DMS153 (cell line): Measurements from ENCODE around the gene PHOX2B.
"Not testable (repeated sequence)": the region's sequence is repeated elsewhere in the genome, so short reads cannot be mapped to it uniquely, and the experiment has no call there.

Experiments
- DNase-seq: peaks from one replicate; lab custom pipeline; 2025; lab: John Stamatoyannopoulos, UW

The PHOX2B gene

GRCh38 chr4:41711654-41712053 lies 36.9 kb downstream of the PHOX2B start:
- DNase-seq, result not testable (repeated sequence)

- DNase-seq, result peak; percentile 86
These were observed 38.6 kb downstream of the PHOX2B start for GRCh38 chr4:41709844-41710481.

- DNase-seq, result no peak
These were observed 44.7 kb downstream of the PHOX2B start for GRCh38 chr4:41703785-41704184.

GRCh38 chr4:41702770-41703169 lies 45.8 kb downstream of the PHOX2B start:
- DNase-seq, result no peak

- no peak for DNase-seq
These were observed 46.5 kb downstream of the PHOX2B start for GRCh38 chr4:41701983-41702382.

GRCh38 chr4:41696763-41697162 lies 51.8 kb downstream of the PHOX2B start:
- DNase-seq, result no peak

- no peak for DNase-seq
These were observed 52.4 kb downstream of the PHOX2B start for GRCh38 chr4:41696131-41696530.
